Suprapubic skin (tissue), 4 donors: Measurements from ENCODE around the gene TOM1.

Source experiments
- POLR2A ChIP-seq, 2 donors: fragments of 450-650 bp; IDR thresholded peaks; one replicate each; pipeline ENCODE4 v1.6.1; 2017; ENCODE audit warnings: antibody characterized with exemption in 2 of 2, mild to moderate bottlenecking in 2 of 2, moderate library complexity in 2 of 2
- POLR2AphosphoS5 ChIP-seq, 3 donors: sonication (generic); formaldehyde crosslinking; IDR thresholded peaks; one replicate each; pipeline ENCODE4 v1.6.1; 2017; ENCODE audit warnings: antibody characterized with exemption in 3 of 3
- TF ChIP-seq, protein P1 (sequence below), 2 donors: fragments of 200-600 bp in 1 of 2; fragments of 450-650 bp in 1 of 2; sonication (generic) in 1 of 2; IDR thresholded peaks; one replicate each; pipeline ENCODE4 v1.5.1; 2016 to 2019; ENCODE audit warnings: antibody characterized with exemption in 2 of 2, mild to moderate bottlenecking in 1 of 2, moderate library complexity in 1 of 2

DNA sequence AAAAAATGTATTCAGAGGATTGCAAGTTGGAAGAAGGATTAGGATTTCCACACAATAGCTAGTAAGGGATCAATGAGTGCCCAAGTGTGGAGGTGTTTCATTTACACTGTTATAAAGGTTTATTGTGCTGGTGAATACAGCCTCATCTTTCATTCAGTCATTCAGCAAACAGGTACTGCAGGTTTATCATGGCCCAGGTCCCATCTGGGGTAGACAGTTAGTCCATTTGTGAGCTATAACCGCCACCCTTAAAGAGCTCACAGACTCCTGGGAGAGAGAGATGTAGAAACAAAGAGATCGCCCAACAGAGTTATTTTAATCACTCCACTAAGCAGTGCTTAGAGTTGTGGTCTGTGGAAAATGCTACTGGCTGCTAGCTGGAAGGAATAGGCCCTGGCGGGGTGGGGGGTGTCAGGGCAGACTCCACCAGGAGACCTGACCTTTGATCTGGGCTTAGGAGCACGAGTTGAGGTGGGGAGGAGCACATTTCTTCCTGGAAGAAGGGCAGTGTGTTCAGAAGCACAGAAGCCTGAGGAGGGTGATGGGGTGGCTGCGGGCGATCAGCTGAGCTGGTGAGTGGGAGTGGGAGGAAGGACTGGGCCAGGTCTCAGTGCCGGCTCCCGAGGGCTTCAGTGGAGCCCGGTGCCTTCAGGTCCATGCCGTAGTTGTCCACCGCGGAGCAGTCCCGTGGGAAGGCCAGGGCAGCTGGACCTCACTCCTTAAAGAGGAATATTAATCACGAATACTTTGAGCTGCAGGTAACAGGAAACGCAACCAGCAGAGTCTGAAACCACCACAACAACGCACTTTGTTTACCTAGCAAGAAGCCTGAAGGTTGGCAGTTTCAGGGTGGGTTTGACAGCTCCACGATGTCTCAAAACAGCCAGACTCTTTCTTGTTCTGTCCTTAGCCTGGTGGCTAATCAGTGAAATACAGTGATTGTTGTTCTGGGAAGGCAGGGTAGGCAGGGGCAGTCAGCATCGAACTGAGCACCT lies 11.2 kb downstream of the TOM1 start:
- TF ChIP-seq, protein P1, sequence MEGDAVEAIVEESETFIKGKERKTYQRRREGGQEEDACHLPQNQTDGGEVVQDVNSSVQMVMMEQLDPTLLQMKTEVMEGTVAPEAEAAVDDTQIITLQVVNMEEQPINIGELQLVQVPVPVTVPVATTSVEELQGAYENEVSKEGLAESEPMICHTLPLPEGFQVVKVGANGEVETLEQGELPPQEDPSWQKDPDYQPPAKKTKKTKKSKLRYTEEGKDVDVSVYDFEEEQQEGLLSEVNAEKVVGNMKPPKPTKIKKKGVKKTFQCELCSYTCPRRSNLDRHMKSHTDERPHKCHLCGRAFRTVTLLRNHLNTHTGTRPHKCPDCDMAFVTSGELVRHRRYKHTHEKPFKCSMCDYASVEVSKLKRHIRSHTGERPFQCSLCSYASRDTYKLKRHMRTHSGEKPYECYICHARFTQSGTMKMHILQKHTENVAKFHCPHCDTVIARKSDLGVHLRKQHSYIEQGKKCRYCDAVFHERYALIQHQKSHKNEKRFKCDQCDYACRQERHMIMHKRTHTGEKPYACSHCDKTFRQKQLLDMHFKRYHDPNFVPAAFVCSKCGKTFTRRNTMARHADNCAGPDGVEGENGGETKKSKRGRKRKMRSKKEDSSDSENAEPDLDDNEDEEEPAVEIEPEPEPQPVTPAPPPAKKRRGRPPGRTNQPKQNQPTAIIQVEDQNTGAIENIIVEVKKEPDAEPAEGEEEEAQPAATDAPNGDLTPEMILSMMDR (IDR thresholded peaks at IDR 0.05) = no peak
- TF ChIP-seq POLR2AphosphoS5 (IDR thresholded peaks at IDR 0.05) (no peak), POLR2A (IDR thresholded peaks at IDR 0.05) (no peak)
